Glutamatergic neuron (in vitro differentiated cells): ENCODE data around the gene SUOX. TPM values are rescaled to one million over a fixed set of nuclear protein-coding genes. Genes with fewer than 3 reads are reported as not detected.
"Not testable (repeated sequence)": the region's sequence is repeated elsewhere in the genome, so short reads cannot be mapped to it uniquely, and the experiment has no call there.

ENCODE experiments used
- DNase-seq: peaks from one replicate; pipeline ENCODE4 v3.0.0; 2022
- H3K27ac Mint-ChIP-seq: one replicate; pipeline ENCODE4 v1.8.0; 2020; ENCODE audit warnings: mild to moderate bottlenecking, mixed read lengths, inconsistent platforms; ENCODE audit not compliant: unreplicated experiment
- H3K27me3 Mint-ChIP-seq: one replicate; pipeline ENCODE4 v1.8.0; 2020; ENCODE audit warnings: mild to moderate bottlenecking, moderate library complexity, mixed read lengths, inconsistent platforms; ENCODE audit not compliant: unreplicated experiment
- H3K36me3 Mint-ChIP-seq: one replicate; pipeline ENCODE4 v1.8.0; 2020; ENCODE audit warnings: mild to moderate bottlenecking, mixed read lengths, inconsistent platforms; ENCODE audit not compliant: unreplicated experiment
- H3K4me1 Mint-ChIP-seq: one replicate; pipeline ENCODE4 v1.8.0; 2020; ENCODE audit warnings: mild to moderate bottlenecking, low read depth, mixed read lengths, inconsistent platforms; ENCODE audit not compliant: unreplicated experiment
- H3K4me3 Mint-ChIP-seq: one replicate; pipeline ENCODE4 v1.8.0; 2020; ENCODE audit warnings: mild to moderate bottlenecking, mixed read lengths, inconsistent platforms; ENCODE audit not compliant: unreplicated experiment
- H3K9me3 Mint-ChIP-seq: one replicate; pipeline ENCODE4 v1.8.0; 2020; ENCODE audit warnings: mild to moderate bottlenecking, moderate library complexity, mixed read lengths, inconsistent platforms; ENCODE audit not compliant: unreplicated experiment
- total RNA-seq: library from RNA; stranded (reverse); fragmentation: NEBNext Ultra II Directional; extraction: Animal tissue kit (Norgen Biotek cat#: 25700); gene quantifications from one replicate; pipeline ENCODE4 v1.2.1, GENCODE V29; 2021; ENCODE audit not compliant: unreplicated experiment
- TF ChIP-seq, protein P1 (sequence below): fragments of 200-600 bp; sonication (generic); IDR thresholded peaks from one replicate; pipeline ENCODE4 v1.5.0; 2021; ENCODE audit not compliant: partially characterized antibody, unreplicated experiment

Gene SUOX
- total RNA-seq, 1 donor from 2014 or later: 23.9 TPM

DNA sequence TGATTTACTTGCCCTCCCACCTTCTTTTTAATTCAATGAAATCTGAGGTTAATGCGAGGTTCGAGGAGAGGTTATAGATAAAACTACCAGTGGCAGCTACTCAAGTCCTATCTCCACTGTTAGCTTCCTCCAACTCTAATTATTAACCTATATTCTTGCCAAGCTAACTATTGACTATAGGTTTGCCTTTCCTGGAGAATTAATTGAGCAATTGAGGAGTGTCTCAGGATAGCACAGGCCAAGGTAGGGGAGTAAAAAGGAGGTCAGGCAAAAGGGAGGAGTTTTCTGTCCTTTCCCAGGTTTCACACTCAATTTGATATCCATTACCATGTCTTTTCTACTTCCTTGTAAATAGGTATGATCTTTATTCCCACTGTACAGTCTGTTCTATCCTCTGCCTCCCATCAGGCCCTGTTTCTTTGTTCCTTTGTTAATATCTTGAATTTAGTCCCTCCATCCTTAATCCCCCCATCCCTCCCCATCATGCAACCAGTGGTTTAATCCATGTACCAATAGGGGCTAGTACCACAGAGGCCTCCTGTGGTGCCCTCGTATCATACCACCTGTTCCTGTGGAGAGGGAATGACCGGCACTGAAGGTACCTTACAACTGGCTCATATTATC, 3.7 kb upstream of the SUOX start:
- no peak for DNase-seq
- TF ChIP-seq, protein P1, sequence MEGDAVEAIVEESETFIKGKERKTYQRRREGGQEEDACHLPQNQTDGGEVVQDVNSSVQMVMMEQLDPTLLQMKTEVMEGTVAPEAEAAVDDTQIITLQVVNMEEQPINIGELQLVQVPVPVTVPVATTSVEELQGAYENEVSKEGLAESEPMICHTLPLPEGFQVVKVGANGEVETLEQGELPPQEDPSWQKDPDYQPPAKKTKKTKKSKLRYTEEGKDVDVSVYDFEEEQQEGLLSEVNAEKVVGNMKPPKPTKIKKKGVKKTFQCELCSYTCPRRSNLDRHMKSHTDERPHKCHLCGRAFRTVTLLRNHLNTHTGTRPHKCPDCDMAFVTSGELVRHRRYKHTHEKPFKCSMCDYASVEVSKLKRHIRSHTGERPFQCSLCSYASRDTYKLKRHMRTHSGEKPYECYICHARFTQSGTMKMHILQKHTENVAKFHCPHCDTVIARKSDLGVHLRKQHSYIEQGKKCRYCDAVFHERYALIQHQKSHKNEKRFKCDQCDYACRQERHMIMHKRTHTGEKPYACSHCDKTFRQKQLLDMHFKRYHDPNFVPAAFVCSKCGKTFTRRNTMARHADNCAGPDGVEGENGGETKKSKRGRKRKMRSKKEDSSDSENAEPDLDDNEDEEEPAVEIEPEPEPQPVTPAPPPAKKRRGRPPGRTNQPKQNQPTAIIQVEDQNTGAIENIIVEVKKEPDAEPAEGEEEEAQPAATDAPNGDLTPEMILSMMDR: no peak
- Mint-ChIP-seq H3K36me3 (no peaks in the 10 kb centered on the region), H3K4me1 (no peaks in the 10 kb centered on the region), H3K9me3 (peaks cover 5% of the 10 kb centered on the region), H3K27me3 (no peaks in the 10 kb centered on the region), H3K4me3 (no peak overlapping the region), H3K27ac (peak overlapping the region; percentile 68)

DNA sequence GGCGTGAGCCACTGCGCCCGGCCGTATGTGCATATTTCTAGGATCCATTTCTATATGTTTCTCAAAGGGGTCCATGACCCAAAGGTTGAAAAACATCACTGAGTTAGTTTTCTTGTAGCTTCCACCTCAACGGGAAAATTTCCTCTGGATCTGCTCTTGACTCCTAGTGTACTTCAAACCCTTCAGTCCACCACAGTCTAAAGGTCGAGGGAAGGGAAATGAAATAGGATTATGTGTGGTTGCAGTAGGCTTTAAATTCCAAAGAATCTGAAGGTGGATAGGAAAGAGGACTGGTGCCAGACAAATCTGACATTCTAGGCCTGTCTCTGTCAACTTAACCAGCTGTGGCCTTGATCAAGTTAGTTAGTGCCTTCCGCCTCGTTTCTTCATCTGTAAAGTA, 1.7 kb upstream of the SUOX start:
- H3K4me1 Mint-ChIP-seq: no peaks in the 10 kb centered on the region
- no peak for DNase-seq
- H3K27me3 Mint-ChIP-seq: no peaks in the 10 kb centered on the region
- TF ChIP-seq, protein P1: no peak
- H3K4me3 Mint-ChIP-seq: no peak overlapping the region
- no peaks in the 10 kb centered on the region for H3K36me3 Mint-ChIP-seq
- no peak overlapping the region for H3K27ac Mint-ChIP-seq
- H3K9me3 Mint-ChIP-seq: peaks cover 9% of the 10 kb centered on the region

DNA sequence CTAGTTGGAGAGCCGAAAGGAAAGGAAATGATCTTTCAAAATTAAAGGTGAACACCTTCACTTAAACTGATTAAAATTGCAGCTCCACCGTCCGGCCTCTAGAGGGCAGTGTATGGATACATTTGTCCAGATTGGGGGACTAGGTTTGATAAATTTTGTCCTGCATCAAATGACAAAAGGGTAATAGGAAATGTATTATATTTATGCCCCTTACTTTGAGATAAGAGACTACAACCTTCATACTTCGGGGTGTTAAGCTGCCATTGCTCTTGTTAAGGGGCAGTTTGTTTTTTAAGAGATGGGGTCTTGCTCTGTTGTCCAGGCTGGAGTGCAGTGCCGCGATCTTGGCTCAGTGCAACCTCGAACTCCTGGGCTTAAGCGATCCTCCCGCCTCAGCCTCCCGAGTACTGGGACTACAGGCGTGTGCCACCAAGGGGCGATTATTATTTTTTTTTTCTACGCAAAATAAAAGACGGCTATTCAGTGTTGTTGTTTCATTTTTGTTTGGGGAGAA, 818 bp upstream of the SUOX start:
- H3K9me3 Mint-ChIP-seq: peaks cover 9% of the 10 kb centered on the region
- no peaks in the 10 kb centered on the region for H3K4me1 Mint-ChIP-seq
- H3K27me3 Mint-ChIP-seq: no peaks in the 10 kb centered on the region
- TF ChIP-seq, protein P1: peak; percentile 86
- H3K27ac Mint-ChIP-seq: peak overlapping the region; percentile 79
- peak; percentile 50 for DNase-seq
- peak overlapping the region; percentile 96 for H3K4me3 Mint-ChIP-seq
- no peaks in the 10 kb centered on the region for H3K36me3 Mint-ChIP-seq

DNA sequence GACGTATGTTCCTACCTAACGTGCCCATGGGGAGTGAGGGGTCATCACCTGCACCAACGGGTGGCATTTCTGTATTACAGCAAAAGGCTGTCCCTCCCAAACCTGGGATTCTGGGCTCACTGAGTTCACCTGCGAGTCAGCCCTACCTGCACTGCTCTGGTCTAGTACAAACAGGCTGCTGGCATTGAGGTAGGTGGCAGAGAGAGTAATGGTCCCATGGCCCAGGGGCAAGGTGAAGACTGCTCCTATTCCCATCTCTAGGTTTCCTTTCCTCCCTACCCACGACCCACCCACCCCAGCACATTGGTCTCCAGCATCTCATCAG, 421 bp downstream of the SUOX start:
- H3K27me3 Mint-ChIP-seq: no peaks in the 10 kb centered on the region
- peak overlapping the region; percentile 87 for H3K27ac Mint-ChIP-seq
- no peaks in the 10 kb centered on the region for H3K36me3 Mint-ChIP-seq
- H3K9me3 Mint-ChIP-seq: peaks cover 11% of the 10 kb centered on the region
- TF ChIP-seq, protein P1: no peak
- no peak for DNase-seq
- H3K4me1 Mint-ChIP-seq: no peaks in the 10 kb centered on the region
- peak overlapping the region; percentile 96 for H3K4me3 Mint-ChIP-seq

DNA sequence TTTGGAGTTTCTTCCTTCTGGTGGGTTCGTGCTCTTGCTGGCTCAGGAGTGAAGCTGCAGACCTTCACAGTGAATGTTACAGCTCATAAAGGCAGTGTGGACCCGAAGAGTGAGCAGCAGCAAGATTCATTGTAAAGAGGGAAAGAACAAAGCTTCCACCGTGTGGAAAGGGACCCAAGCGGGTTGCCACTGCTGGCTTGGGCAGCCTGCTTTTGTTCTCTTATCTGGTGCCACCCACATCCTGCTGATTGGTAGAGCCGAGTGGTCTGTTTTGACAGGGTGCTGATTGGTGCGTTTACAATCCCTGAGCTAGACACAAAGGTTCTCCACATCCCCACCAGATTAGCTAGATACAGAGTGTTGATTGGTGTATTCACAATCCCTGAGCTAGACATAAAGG, 2.4 kb downstream of the SUOX start:
- not testable (repeated sequence) for H3K36me3 Mint-ChIP-seq, DNase-seq, H3K4me1 Mint-ChIP-seq, H3K27me3 Mint-ChIP-seq
- Mint-ChIP-seq H3K9me3 (peaks cover 11% of the 10 kb centered on the region), H3K27ac (peak overlapping the region; percentile 12), H3K4me3 (peak overlapping the region; percentile 42)

DNA sequence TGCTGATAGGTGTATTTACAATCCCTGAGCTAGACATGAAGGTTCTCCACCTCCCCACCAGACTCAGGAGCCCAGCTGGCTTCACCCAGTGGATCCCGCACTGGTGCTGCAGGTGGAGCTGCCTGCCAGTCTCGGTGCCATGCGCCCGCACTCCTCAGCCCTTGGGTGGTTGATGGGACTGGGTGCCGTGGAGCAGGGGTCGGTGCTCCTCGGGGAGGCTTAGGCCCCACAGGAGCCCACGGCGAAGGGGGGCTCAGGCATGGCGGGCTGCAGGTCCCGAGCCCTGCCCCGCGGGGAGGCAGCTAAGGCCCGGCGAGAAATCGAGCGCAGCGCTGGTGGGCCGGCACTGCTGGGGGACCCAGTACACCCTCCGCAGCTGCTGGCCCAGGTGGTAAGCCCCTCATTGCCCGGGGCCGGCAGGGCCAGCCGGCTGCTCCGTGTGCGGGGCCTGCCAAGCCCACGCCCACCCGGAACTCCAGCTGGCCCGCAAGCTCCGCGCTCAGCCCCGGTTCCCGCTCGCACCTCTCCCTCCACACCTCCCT, 3.0 kb downstream of the SUOX start:
- H3K27me3 Mint-ChIP-seq, H3K4me3 Mint-ChIP-seq, H3K4me1 Mint-ChIP-seq, H3K27ac Mint-ChIP-seq, H3K36me3 Mint-ChIP-seq, DNase-seq: not testable (repeated sequence)
- peaks cover 11% of the 10 kb centered on the region for H3K9me3 Mint-ChIP-seq
